ENCODE data around the gene SLCO1B3. TPM values are rescaled to one million over a fixed set of nuclear protein-coding genes. Genes with fewer than 3 reads are reported as not detected.

Gene SLCO1B3
- total RNA-seq (not detected in 2 replicates), polyA plus RNA-seq (not detected in 2 replicates), polyA minus RNA-seq (not detected in 2 replicates), Bru-seq, nascent RNA (not detected), BruChase-seq, experiment 1, labeled RNA remaining after a 6-hour chase (percentile 11 among the genes with signal in this experiment), BruChase-seq, experiment 2, labeled RNA remaining after a 2-hour chase (not detected)
- polyA plus RNA-seq (2011; cell fraction: cytosol; rRNA removed), result not detected in 2 replicates
- 0.04 and 0.18 TPM in 2 replicates for polyA plus RNA-seq (2011; cell fraction: nucleus; rRNA removed)
- not detected in 2 replicates for polyA plus RNA-seq (2012)
- 1.0 TPM for polyA minus RNA-seq (2011; cell fraction: cytosol; rRNA and poly(A)+ RNA removed)
- 0.34 TPM in 1 of 2 replicates, not detected in the other for polyA minus RNA-seq (2011; cell fraction: nucleus; rRNA and poly(A)+ RNA removed)
- long read RNA-seq, result 0 reads

- intact Hi-C loops (cut with micrococcal nuclease) (no loop called here), dilution Hi-C loops (cut with MboI; ENCODE audit: extremely low pct_ligation_motif_present, low sequenced_read_pairs) (no loop called here)
- no peak for FAIRE-seq
These were observed at the start of gene SLCO1B3 for GRCh38 chr12:20810487-20810886. TSS of gene SLCO1B3 (plus strand) at chr12:20810705. CDS start at chr12:20815739, 5,034 bp downstream.

More at GRCh38 chr12:20810487-20810886, at the start of gene SLCO1B3:
- Histone ChIP-seq H2AFZ (ENCODE audit: low read depth, low read length) (no peak within 1 kb of the TSS), H3K4me3 (replicated peaks in 1 of 3; ENCODE audit: insufficient read depth in 1 of 3, low read depth in 1 of 3, low read length in 3 of 3) (no peak within 1 kb of the TSS), H3K4me1 (ENCODE audit: control insufficient read depth, extremely low read depth, insufficient read depth, low read length) (no peaks in the 10 kb centered on the region), H3K9me1 (replicated peaks; ENCODE audit: control insufficient read depth, extremely low read depth, insufficient read depth, low read length) (no peaks in the 10 kb centered on the region), H3K79me2 (ENCODE audit: control insufficient read depth, insufficient read depth, low read length) (no peaks in the 10 kb centered on the region), H3K27me3 (ENCODE audit: control insufficient read depth in 2 of 2, insufficient read depth in 2 of 2, low read length in 2 of 2) (no peaks in the 10 kb centered on the region), H3K36me3 (ENCODE audit: control insufficient read depth in 2 of 2, extremely low read depth in 1 of 2, insufficient read depth in 2 of 2, low read length in 2 of 2) (no peaks in the 10 kb centered on the region), H3K27ac (ENCODE audit: insufficient read depth, low read depth, low read length) (no peak within 1 kb of the TSS), H3K9me3 (replicated peaks; ENCODE audit: control insufficient read depth, insufficient read depth, low read length) (no peaks in the 10 kb centered on the region), H4K20me1 (replicated peaks; ENCODE audit: control insufficient read depth, extremely low read depth, insufficient read depth, low read length) (no peaks in the 10 kb centered on the region), H3K9ac (replicated peaks; ENCODE audit: extremely low read depth, insufficient read depth, low read length) (no peak within 1 kb of the TSS), H3K4me2 (ENCODE audit: insufficient read depth, low read length) (no peak within 1 kb of the TSS)
- BruUV-seq (replicated peaks), result no TSS peak
- no peak for DNase-seq (ENCODE audit: low read depth, low spot score)
- ChIA-PET POLR2A (no interaction called here), CTCF (no interaction called here)
- TF ChIP-seq CTCF (IDR thresholded peaks at IDR 0.05; ENCODE audit: extremely low read depth in 1 of 2, insufficient read depth in 1 of 2, low read depth in 1 of 2, low read length in 2 of 2) (no peak), POLR2AphosphoS5 (IDR thresholded peaks at IDR 0.05; ENCODE audit: insufficient read depth, low read depth, low read length) (no peak), FOS (IDR thresholded peaks at IDR 0.05; ENCODE audit: borderline replicate concordance, insufficient read depth, low read length) (no peak), GATA2 (IDR thresholded peaks at IDR 0.05; ENCODE audit: insufficient read depth, insufficient read length, low read depth, low read length) (no peak), MYC (IDR thresholded peaks at IDR 0.05; ENCODE audit: low read depth, low read length) (no peak), POLR2A (IDR thresholded peaks at IDR 0.05; ENCODE audit: low read depth, low read length) (no peak), EZH2 (IDR thresholded peaks at IDR 0.05; ENCODE audit: borderline replicate concordance, low read depth, low read length, severe bottlenecking) (no peak), JUN (IDR thresholded peaks at IDR 0.05; ENCODE audit: borderline replicate concordance, insufficient read depth, insufficient read length, low read depth) (no peak), MAX (IDR thresholded peaks at IDR 0.05; ENCODE audit: insufficient read depth, insufficient read length) (no peak)

All from endothelial cell of umbilical vein (primary cell).